NCI-H146 treated with DMSO at 0.1 percent for 48 hours (cell line): ENCODE data around the gene RPLP1.
"Not testable (repeated sequence)": the region's sequence is repeated elsewhere in the genome, so short reads cannot be mapped to it uniquely, and the experiment has no call there.

Experiments
- DNase-seq: peaks from one replicate; lab custom pipeline; 2025; ENCODE audit not compliant: unreplicated experiment; lab: John Stamatoyannopoulos, UW

The RPLP1 gene

GRCh38 chr15:69436951-69437350 lies 15.7 kb upstream of the RPLP1 start:
- DNase-seq, result no peak

GRCh38 chr15:69439623-69440022 lies 13.0 kb upstream of the RPLP1 start:
- DNase-seq, result no peak

- no peak for DNase-seq
These were observed 9.5 kb upstream of the RPLP1 start for GRCh38 chr15:69443032-69443611.

GRCh38 chr15:69444686-69445085 lies 7.9 kb upstream of the RPLP1 start:
- DNase-seq, result no peak

- no peak for DNase-seq
These were observed 5.7 kb upstream of the RPLP1 start for GRCh38 chr15:69446953-69447352.

DNA sequence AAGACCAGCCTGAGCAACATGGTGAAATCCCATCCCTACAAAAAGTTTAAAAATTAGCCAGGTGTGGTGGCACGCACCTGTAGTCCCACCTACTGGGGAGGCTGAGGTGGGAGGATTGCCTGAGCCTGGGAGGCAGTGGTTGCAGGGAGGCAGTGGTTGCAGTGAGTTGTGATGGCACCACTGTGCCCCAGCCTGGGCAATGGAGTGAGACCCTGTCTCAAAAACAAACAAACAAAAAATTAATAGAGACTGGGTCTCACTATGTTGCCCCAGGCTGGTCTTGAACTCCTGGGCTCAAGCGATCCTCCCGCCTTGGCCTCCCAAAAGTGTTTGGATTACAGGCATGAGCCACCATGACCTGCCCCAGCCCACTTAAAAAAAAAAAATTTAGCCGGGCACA lies 2.4 kb upstream of the RPLP1 start:
- DNase-seq, result not testable (repeated sequence)

DNA sequence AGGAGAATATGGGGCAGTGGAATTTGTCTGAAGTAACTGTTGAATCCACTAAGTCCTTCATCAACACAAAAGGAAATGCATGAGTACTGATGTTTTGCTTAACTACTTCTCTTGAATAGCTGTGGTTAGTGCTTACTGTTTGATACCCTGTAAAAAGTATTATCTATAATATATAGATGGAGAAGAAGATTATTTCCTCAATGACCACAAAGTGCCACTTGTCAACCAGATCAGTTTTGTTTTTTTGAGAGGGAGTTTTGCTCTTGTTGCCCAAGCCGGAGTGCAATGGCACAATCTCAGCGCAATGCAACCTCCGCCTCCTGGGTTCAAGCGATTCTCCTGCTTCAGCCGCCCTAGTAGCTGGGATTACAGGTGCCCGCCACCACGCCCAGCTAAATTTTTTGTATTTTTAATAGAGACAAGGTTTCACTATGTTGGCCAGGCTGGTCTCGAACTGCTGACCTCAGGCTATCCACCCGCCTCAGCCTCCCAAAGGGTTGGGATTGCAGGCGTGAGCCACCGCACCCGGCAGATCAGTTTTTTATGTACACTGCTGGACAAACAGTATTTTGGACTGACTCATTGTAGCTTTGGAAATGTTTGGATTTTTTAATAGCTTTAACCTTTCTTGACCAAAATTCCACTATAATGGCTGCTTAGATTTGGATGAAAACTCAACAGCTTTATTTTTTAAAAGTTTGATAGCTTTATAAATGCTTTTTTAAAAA lies 1.5 kb upstream of the RPLP1 start:
- DNase-seq, result no peak

GRCh38 chr15:69451951-69452691 lies 497 bp upstream of the RPLP1 start:
- DNase-seq, result no peak

- no peak for DNase-seq
These were observed 2.3 kb downstream of the RPLP1 start for GRCh38 chr15:69454953-69455352.

GRCh38 chr15:69456208-69457166 lies 3.9 kb downstream of the RPLP1 start:
- DNase-seq, result no peak

- no peak for DNase-seq
These were observed 5.0 kb downstream of the RPLP1 start for GRCh38 chr15:69457304-69458280.

DNA sequence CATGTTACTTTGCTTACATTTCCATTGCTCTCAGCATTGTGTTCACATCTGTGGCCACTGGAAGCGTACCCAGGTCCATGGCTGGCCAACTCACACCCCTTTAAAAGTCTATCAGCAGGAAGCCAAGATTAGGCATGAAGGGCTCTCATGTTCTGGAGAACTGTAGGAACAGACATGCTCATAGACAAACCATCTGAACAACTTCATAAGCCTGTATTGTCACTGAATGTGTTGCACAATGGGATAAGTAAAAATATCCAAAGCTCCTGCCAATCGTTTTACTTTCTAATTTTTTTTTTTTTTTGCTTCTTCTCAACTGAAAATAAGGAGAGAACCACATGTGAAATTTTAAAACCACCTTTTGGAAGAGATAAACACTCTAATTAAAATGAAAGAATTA lies 6.4 kb downstream of the RPLP1 start:
- no peak for DNase-seq

GRCh38 chr15:69460481-69460880 lies 7.9 kb downstream of the RPLP1 start:
- DNase-seq, result no peak

DNA sequence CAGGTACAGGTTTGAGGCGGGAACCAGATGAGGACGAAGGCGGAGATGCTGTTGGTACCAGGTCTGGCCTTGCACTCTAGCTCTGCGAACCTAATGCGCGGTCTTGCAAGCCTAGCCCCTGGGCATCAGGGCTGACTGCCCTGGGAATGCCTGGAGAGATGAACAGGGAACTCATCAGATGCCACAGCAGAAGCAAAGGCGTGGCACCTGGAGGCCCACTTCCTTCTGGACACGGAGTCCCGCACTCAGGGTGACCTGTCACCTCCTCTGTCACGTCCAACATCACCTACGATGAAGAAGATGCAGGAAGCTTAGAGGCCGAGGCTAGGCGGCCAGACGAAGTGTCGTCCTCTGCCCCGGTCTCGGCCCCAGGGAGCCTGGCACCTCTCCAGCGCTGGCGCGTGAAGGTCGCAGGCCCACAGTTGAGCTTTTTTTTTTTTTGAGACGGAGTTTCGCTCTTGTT lies 9.4 kb downstream of the RPLP1 start:
- DNase-seq, result no peak

DNA sequence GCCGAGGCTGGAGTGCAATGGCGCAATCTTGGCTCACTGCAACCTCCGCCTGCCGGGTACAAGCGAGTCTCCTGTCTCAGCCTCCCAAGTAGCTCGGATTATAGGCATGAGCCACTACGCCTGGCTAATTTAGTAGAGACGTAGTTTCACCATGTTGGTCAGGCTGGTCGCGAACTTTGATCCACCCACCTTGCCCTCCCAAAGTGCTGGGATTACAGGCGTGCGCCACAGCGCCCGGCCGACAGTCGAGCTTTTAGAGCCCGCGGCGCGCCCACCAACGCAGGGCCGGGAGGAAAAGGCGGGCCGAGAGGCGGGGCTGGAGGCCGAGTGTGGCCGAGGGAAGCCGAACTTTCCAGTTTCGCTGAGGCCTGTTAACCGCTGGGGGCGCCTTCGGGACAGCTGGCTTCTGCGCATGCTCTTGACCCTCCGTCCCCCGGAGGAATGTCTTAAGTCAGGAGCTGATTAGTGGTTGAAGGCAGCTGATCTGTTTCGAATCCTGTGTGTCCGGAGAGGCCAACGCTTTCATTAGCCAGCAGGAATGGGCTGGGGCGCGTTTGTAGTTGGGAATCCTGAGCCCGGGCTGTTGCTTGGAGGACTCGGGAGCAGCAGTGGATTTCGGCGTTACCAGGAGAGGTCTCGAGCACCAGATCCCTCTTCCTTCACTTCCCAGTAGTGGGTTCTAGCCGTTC lies 10.0 kb downstream of the RPLP1 start:
- peak; percentile 73 for DNase-seq

DNA sequence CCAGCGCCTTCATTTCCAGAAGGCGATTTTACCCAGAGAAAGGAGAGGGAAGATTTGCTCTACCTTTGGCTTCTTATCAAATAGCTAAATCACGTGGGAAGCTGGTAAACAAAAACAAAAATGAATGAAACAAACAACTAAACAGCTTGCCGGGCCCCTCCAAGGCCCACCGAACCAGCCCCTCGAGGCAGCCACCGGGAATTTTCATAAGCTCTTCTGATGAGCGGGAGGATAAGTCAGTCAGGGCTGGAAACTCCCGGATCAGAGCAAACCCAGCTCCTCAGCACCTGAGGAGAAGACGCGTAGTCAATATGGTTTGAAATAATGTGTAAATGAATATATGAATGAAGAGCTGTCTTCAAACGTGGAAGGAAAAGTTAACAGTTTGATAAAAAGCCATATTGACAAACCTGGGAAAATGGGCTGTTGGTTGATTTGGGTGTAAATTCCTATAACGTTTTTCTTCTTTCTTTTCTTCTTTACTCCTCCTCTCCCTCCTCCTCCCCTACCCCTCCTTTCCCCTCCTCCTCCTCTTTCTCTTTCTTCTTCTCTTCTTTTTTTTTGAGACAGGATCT lies 10.7 kb downstream of the RPLP1 start:
- DNase-seq, result no peak

DNA sequence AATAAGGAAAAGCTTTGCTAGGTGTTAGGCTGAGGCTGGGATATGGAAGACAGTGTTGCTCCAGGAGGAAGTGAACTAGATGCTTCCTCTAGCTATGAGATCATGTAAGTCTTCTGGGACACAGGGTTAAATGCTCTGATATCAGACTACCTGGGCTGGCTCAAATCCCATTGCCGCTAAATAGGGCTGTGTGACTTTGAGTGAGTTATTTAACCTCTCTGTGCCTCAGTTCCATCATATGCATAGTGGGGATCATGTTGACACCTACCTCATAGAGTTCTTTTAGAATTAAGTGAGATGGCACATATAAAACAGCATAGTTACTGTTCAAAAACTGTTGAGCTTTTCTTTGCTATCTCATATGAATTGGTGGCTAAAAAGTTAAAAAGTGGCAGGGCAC lies 12.6 kb downstream of the RPLP1 start:
- no peak for DNase-seq

GRCh38 chr15:69466733-69467132 lies 14.1 kb downstream of the RPLP1 start:
- DNase-seq, result no peak

DNA sequence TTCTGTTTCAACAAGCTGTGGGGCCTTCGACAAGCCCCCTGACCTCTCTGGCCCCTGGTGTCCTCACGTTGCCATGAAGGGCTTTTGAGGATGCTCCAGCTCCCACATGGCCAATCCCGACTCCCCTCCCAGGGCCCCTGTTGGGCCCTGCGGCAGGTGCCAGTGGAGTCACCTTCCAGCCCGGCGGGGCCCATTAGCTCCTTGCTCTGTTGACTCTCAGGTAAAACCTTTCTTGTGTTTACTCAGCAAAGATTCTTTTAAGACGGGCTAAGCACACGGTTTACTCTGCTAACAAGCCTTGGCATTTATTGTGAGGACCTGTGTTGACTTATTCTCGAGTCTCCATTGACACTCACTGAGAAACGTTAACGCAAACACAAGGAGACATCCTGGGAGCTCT lies 15.0 kb downstream of the RPLP1 start:
- DNase-seq, result peak; percentile 17
